Mesothelial cell of epicardium (in vitro differentiated cells): ENCODE results near the gene NPHP4. TPM values are rescaled to one million over a fixed set of nuclear protein-coding genes. Genes with fewer than 3 reads are reported as not detected.

Experiments used
- DNase-seq, 2 experiments: peaks; one replicate each; pipeline ENCODE4 v3.0.0; 2021; ENCODE audit warnings: low spot score in 2 of 2; ENCODE audit not compliant: unreplicated experiment in 2 of 2
- H3K27ac Mint-ChIP-seq: 2 replicates; pipeline ENCODE4 v1.8.0; 2021; ENCODE audit warnings: mixed read lengths
- H3K27me3 Mint-ChIP-seq: 2 replicates; pipeline ENCODE4 v1.8.0; 2021; ENCODE audit warnings: low read depth, mixed read lengths
- H3K36me3 Mint-ChIP-seq: 2 replicates; pipeline ENCODE4 v1.8.0; 2021; ENCODE audit warnings: mixed read lengths
- H3K4me1 Mint-ChIP-seq: 2 replicates; pipeline ENCODE4 v1.8.0; 2021; ENCODE audit warnings: mixed read lengths
- H3K4me3 Mint-ChIP-seq: 2 replicates; pipeline ENCODE4 v1.8.0; 2021; ENCODE audit warnings: mild to moderate bottlenecking, moderate library complexity, mixed read lengths
- H3K9me3 Mint-ChIP-seq: 2 replicates; pipeline ENCODE4 v1.8.0; 2021; ENCODE audit warnings: mixed read lengths
- CTCF ChIP-seq: fragments of 200-600 bp; sonication (generic); IDR thresholded peaks from one replicate; pipeline ENCODE4 v1.5.0; 2021; ENCODE audit warnings: antibody characterized with exemption; ENCODE audit not compliant: unreplicated experiment
- total RNA-seq: library from RNA; stranded (reverse); gene quantifications from 3 replicates; pipeline ENCODE4 v1.2.1, GENCODE V29; 2021

Gene NPHP4
- total RNA-seq, 1 donor from 2014 or later, result 16.4 TPM

- H3K36me3 Mint-ChIP-seq, result no peaks in the 10 kb centered on the region
- no peak for TF ChIP-seq CTCF
- H3K9me3 Mint-ChIP-seq, result peaks cover 10% of the 10 kb centered on the region
- H3K4me3 Mint-ChIP-seq, result no peak overlapping the region
- no peak overlapping the region for H3K27ac Mint-ChIP-seq
- DNase-seq, result no peak
- H3K27me3 Mint-ChIP-seq, result peaks cover 12% of the 10 kb centered on the region
- H3K4me1 Mint-ChIP-seq, result no peaks in the 10 kb centered on the region
These were observed 164.7 kb downstream of the NPHP4 start for GRCh38 chr1:5827516-5827915.

- H3K36me3 Mint-ChIP-seq, result no peaks in the 10 kb centered on the region
- peaks cover 10% of the 10 kb centered on the region for H3K9me3 Mint-ChIP-seq
- no peak overlapping the region for H3K27ac Mint-ChIP-seq
- no peak for DNase-seq
- peaks cover 18% of the 10 kb centered on the region for H3K27me3 Mint-ChIP-seq
- H3K4me1 Mint-ChIP-seq, result no peaks in the 10 kb centered on the region
- no peak for TF ChIP-seq CTCF
- no peak overlapping the region for H3K4me3 Mint-ChIP-seq
These were observed 165.6 kb downstream of the NPHP4 start for GRCh38 chr1:5826601-5827000.

- H3K36me3 Mint-ChIP-seq, result no peaks in the 10 kb centered on the region
- no peak overlapping the region for H3K4me3 Mint-ChIP-seq
- peaks cover 25% of the 10 kb centered on the region for H3K27me3 Mint-ChIP-seq
- H3K9me3 Mint-ChIP-seq, result peaks cover 11% of the 10 kb centered on the region
- TF ChIP-seq CTCF, result no peak
- no peak overlapping the region for H3K27ac Mint-ChIP-seq
- no peak for DNase-seq
- no peaks in the 10 kb centered on the region for H3K4me1 Mint-ChIP-seq
These were observed 169.5 kb downstream of the NPHP4 start for GRCh38 chr1:5822726-5823125.

GRCh38 chr1:5822266-5822665 lies 170.0 kb downstream of the NPHP4 start:
- Mint-ChIP-seq H3K27me3 (peaks cover 23% of the 10 kb centered on the region), H3K4me1 (no peaks in the 10 kb centered on the region), H3K27ac (no peak overlapping the region), H3K9me3 (peaks cover 11% of the 10 kb centered on the region), H3K36me3 (no peaks in the 10 kb centered on the region), H3K4me3 (no peak overlapping the region)
- no peak for TF ChIP-seq CTCF
- no peak for DNase-seq

GRCh38 chr1:5821540-5822176 lies 170.6 kb downstream of the NPHP4 start:
- Mint-ChIP-seq H3K4me1 (no peaks in the 10 kb centered on the region), H3K36me3 (no peaks in the 10 kb centered on the region), H3K9me3 (peaks cover 11% of the 10 kb centered on the region), H3K27ac (no peak overlapping the region), H3K4me3 (no peak overlapping the region), H3K27me3 (peaks cover 23% of the 10 kb centered on the region)
- no peak for DNase-seq
- no peak for TF ChIP-seq CTCF

GRCh38 chr1:5820026-5820421 lies 172.2 kb downstream of the NPHP4 start:
- H3K4me1 Mint-ChIP-seq, result no peaks in the 10 kb centered on the region
- DNase-seq, result no peak
- peaks cover 26% of the 10 kb centered on the region for H3K27me3 Mint-ChIP-seq
- no peak overlapping the region for H3K27ac Mint-ChIP-seq
- TF ChIP-seq CTCF, result no peak
- peaks cover 14% of the 10 kb centered on the region for H3K9me3 Mint-ChIP-seq
- H3K36me3 Mint-ChIP-seq, result no peaks in the 10 kb centered on the region
- no peak overlapping the region for H3K4me3 Mint-ChIP-seq
